HFFc6 (cell line): Measurements from ENCODE around the gene CD164. TPM values are rescaled to one million over a fixed set of nuclear protein-coding genes. Genes with fewer than 3 reads are reported as not detected.
A peak's percentile ranks its signal among the peaks of the same experiment; 100 is the strongest.
"Not testable (repeated sequence)": the region's sequence is repeated elsewhere in the genome, so short reads cannot be mapped to it uniquely, and the experiment has no call there.

Source experiments
- DNase-seq: peaks from one replicate; pipeline ENCODE4 v3.0.0-alpha.2; 2018
- H3K27ac Mint-ChIP-seq: 2 replicates; pipeline ENCODE4 v1.8.0; 2020; ENCODE audit warnings: mild to moderate bottlenecking, mixed read lengths
- H3K27me3 Mint-ChIP-seq: 2 replicates; pipeline ENCODE4 v1.8.0; 2021; ENCODE audit warnings: mild to moderate bottlenecking, moderate library complexity, mixed read lengths; ENCODE audit not compliant: insufficient read depth
- H3K36me3 Mint-ChIP-seq: 2 replicates; pipeline ENCODE4 v1.8.0; 2021; ENCODE audit warnings: low read depth, mixed read lengths
- H3K4me1 Mint-ChIP-seq: 2 replicates; pipeline ENCODE4 v1.8.0; 2020; ENCODE audit warnings: low read depth, mixed read lengths
- H3K4me3 Mint-ChIP-seq: 2 replicates; pipeline ENCODE4 v1.8.0; 2020; ENCODE audit warnings: mild to moderate bottlenecking, moderate library complexity, mixed read lengths
- H3K9me3 Mint-ChIP-seq: 2 replicates; pipeline ENCODE4 v1.8.0; 2020; ENCODE audit warnings: mild to moderate bottlenecking, mixed read lengths
- total RNA-seq, 6 experiments: library from RNA; stranded (reverse); fragmentation: NEBNext Ultra II Directional; extraction: Animal tissue kit (Norgen Biotek cat#: 25700); gene quantifications; 2 replicates in 1 of 6; 3 replicates in 5 of 6; pipeline ENCODE4 v1.2.3, GENCODE V29; 2021
- TF ChIP-seq, protein P1 (sequence below): fragments of 200-600 bp; sonication (generic); IDR thresholded peaks from 2 replicates; pipeline ENCODE4 v1.5.0; 2021; ENCODE audit warnings: antibody characterized with exemption, mild to moderate bottlenecking

The CD164 gene
- total RNA-seq, 6 experiments from 2014 or later = 243 to 260 (median 252) TPM

DNA sequence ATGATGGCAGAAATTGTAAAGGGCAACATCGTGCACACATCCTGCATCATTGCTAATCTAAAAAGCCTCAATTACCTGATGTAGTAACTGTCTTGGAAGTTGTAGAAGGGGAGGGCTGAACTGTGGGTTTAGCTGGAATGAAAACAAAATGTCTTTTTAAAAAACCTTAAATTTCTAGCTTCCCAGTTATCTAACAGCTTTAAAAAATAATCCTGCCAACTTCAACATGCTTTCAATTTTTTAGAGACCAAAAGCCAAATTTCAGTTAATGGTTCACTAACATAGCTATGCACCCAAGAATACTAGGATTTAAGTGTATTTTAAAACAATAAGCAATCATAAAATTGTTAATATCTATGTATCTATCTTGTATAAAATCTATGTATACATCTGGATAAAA, 11.9 kb downstream of the CD164 start:
- TF ChIP-seq, protein P1, sequence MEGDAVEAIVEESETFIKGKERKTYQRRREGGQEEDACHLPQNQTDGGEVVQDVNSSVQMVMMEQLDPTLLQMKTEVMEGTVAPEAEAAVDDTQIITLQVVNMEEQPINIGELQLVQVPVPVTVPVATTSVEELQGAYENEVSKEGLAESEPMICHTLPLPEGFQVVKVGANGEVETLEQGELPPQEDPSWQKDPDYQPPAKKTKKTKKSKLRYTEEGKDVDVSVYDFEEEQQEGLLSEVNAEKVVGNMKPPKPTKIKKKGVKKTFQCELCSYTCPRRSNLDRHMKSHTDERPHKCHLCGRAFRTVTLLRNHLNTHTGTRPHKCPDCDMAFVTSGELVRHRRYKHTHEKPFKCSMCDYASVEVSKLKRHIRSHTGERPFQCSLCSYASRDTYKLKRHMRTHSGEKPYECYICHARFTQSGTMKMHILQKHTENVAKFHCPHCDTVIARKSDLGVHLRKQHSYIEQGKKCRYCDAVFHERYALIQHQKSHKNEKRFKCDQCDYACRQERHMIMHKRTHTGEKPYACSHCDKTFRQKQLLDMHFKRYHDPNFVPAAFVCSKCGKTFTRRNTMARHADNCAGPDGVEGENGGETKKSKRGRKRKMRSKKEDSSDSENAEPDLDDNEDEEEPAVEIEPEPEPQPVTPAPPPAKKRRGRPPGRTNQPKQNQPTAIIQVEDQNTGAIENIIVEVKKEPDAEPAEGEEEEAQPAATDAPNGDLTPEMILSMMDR = no peak
- H3K4me3 Mint-ChIP-seq = no peak overlapping the region
- H3K9me3 Mint-ChIP-seq = no peaks in the 10 kb centered on the region
- peaks cover 2% of the 10 kb centered on the region; the same call in 1 of the 2 replicates for H3K27me3 Mint-ChIP-seq
- peaks cover 42% of the 10 kb centered on the region for H3K36me3 Mint-ChIP-seq
- peaks cover 32% of the 10 kb centered on the region for H3K4me1 Mint-ChIP-seq
- H3K27ac Mint-ChIP-seq = no peak overlapping the region
- DNase-seq = no peak

DNA sequence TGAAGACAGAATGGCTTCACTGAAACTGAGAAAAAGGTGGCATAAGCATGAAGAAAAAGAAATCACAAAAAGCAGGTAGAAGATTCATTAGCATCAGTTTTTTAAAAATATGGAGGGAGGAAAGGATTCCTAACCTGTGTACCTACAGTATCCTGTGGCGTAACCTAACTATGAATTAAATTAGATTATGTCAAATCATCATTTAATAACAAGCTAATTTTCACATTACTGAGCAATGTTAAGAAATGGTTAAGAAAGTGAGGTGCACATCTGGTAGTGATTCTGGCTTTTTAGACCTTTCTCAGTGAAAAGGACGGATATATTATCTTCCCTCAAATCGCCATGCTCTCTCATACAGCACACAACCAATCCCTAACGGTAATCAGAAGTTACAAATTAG, 12.5 kb downstream of the CD164 start:
- Mint-ChIP-seq H3K27me3 (peaks cover 2% of the 10 kb centered on the region; the same call in 1 of the 2 replicates), H3K27ac (0 out of 2 replicates have a peak overlapping the region, but pooled peaks have one; percentile 6), H3K4me1 (peaks cover 32% of the 10 kb centered on the region), H3K4me3 (no peak overlapping the region), H3K36me3 (peaks cover 41% of the 10 kb centered on the region), H3K9me3 (no peaks in the 10 kb centered on the region)
- DNase-seq = no peak
- TF ChIP-seq, protein P1 = no peak

DNA sequence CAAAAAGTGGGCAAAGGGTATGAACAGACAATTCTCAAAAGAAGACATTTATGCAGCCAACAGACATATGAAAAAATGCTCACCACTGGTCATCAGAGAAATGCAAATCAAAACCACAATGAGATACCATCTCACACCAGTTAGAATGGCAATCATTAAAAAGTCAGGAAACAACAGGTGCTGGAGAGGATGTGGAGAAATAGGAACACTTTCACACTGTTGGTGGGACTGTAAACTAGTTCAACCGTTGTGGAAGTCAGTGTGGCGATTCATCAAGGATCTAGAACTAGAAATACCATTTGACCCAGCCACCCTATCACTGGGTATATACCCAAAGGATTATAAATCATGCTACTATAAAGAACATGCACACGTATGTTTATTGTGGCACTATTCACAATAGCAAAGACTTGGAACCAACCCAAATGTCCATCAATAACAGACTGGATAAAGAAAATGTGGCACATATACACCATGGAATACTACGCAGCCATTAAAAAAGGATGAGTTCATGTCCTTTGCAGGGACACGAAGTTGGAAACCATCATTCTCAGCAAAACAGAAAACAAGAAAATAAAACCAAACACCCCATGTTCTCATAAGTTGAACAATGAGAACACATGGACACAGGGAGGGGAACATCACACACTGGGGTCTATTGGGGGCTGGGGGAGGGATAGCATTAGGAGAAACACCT, 17.7 kb downstream of the CD164 start:
- H3K27me3 Mint-ChIP-seq, H3K4me3 Mint-ChIP-seq, H3K27ac Mint-ChIP-seq, H3K4me1 Mint-ChIP-seq, DNase-seq, H3K9me3 Mint-ChIP-seq: not testable (repeated sequence)
- peaks cover 58% of the 10 kb centered on the region for H3K36me3 Mint-ChIP-seq

DNA sequence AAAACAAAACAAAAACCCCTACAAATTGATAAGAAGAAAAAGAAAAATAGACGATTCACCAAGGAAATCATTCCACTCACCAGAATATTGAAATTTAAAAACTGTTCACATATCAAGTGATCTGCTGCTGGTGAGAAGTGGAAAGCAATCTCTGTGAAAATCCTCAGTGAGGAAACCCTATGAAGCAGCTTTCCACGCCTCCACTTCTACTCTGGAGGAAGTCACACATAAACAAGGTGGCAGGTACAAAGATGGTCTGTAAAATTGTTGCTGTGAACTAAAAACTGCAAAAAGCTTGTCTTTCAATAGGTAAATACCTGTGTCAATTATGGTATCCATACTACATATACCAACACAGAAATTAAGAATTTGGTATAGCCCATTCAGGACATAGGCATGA, 18.5 kb downstream of the CD164 start:
- H3K4me1 Mint-ChIP-seq = no peaks in the 10 kb centered on the region
- peaks cover 63% of the 10 kb centered on the region for H3K36me3 Mint-ChIP-seq
- DNase-seq = no peak
- H3K4me3 Mint-ChIP-seq = no peak overlapping the region
- H3K27ac Mint-ChIP-seq = no peak overlapping the region
- TF ChIP-seq, protein P1 = no peak
- no peaks in the 10 kb centered on the region for H3K27me3 Mint-ChIP-seq
- no peaks in the 10 kb centered on the region for H3K9me3 Mint-ChIP-seq

DNA sequence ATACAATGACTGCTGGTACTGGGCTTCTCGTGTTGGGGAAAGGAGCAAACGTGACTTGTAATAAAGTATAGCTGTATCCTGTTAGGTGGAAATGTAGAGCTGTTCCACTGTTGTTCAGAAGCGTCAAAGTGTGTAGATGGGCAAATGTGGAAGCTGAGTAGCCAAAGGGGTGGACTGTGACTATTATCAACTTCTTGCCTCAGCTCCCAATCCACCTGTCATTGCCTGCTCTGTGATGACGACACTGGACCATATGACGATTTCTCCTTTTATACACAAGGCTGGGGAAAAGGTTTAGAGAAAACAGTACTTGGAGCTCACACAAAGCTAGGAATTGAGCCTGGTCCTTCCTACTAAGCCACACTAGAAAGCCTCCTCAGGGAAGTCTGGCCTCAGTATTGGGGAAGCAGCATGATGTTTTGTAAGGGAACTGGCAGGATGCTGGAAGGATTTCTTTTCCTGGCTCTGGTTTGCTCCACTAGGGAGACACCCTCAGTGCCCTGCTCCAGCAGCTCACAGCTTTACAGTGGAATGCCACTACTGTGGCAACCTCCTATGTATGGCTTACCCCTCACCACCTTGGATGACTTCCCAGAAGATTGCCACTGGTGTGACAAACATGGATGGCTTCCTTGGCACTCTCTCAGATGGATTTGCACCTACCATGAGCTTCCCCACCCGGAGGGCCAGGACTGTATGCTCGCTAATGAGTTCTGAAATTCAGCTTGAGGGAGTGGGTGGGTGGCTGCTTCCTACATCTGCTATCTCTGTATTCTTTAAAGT, 20.0 kb downstream of the CD164 start:
- Mint-ChIP-seq H3K36me3 (peaks cover 76% of the 10 kb centered on the region), H3K4me3 (no peak overlapping the region), H3K4me1 (no peaks in the 10 kb centered on the region), H3K27me3 (no peaks in the 10 kb centered on the region), H3K9me3 (no peaks in the 10 kb centered on the region), H3K27ac (no peak overlapping the region)
- DNase-seq = no peak
- TF ChIP-seq, protein P1 = no peak

DNA sequence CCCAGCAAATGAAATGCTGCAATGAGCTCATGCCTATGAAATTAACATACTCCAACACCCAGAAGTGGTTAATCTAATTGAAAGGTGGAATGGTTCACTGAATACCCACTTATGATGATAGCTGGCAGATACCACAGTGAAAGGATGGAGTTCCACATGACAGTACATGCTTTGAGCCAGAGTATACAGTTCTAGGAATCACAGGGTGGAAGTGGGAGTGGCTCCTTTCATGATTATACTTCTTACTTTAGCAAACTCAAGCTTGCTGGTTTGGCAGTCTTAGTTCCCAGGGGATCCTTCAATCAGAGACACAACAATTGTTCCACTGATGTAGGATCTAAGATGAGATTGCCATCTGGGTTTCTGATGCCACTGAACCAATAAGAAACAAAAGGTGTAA, 21.5 kb downstream of the CD164 start:
- TF ChIP-seq, protein P1 = no peak
- H3K36me3 Mint-ChIP-seq = peaks cover 84% of the 10 kb centered on the region
- peaks cover 5% of the 10 kb centered on the region; the same call in 1 of the 2 replicates for H3K9me3 Mint-ChIP-seq
- H3K27ac Mint-ChIP-seq = no peak overlapping the region
- no peak overlapping the region for H3K4me3 Mint-ChIP-seq
- no peak for DNase-seq
- no peaks in the 10 kb centered on the region for H3K4me1 Mint-ChIP-seq
- H3K27me3 Mint-ChIP-seq = no peaks in the 10 kb centered on the region
